VCaP (cell line): ENCODE measurements around the gene FAM3B.
"Not testable (repeated sequence)": the region's sequence is repeated elsewhere in the genome, so short reads cannot be mapped to it uniquely, and the experiment has no call there.

ENCODE experiments used
- H3K27ac ChIP-seq: fragments of 450-650 bp; 2 replicates; pipeline ENCODE4 v1.5.1; 2017
- TF ChIP-seq, protein P1 (sequence below): fragments of 450-650 bp; conservative IDR thresholded peaks from 2 replicates; pipeline ENCODE4 v1.5.1; 2017; ENCODE audit warnings: mild to moderate bottlenecking, moderate library complexity

FAM3B gene

GRCh38 chr21:41307219-41307618 lies 9.4 kb upstream of the FAM3B start:
- H3K27ac ChIP-seq: no peak overlapping the region
- TF ChIP-seq, protein P1, sequence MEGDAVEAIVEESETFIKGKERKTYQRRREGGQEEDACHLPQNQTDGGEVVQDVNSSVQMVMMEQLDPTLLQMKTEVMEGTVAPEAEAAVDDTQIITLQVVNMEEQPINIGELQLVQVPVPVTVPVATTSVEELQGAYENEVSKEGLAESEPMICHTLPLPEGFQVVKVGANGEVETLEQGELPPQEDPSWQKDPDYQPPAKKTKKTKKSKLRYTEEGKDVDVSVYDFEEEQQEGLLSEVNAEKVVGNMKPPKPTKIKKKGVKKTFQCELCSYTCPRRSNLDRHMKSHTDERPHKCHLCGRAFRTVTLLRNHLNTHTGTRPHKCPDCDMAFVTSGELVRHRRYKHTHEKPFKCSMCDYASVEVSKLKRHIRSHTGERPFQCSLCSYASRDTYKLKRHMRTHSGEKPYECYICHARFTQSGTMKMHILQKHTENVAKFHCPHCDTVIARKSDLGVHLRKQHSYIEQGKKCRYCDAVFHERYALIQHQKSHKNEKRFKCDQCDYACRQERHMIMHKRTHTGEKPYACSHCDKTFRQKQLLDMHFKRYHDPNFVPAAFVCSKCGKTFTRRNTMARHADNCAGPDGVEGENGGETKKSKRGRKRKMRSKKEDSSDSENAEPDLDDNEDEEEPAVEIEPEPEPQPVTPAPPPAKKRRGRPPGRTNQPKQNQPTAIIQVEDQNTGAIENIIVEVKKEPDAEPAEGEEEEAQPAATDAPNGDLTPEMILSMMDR: no peak

DNA sequence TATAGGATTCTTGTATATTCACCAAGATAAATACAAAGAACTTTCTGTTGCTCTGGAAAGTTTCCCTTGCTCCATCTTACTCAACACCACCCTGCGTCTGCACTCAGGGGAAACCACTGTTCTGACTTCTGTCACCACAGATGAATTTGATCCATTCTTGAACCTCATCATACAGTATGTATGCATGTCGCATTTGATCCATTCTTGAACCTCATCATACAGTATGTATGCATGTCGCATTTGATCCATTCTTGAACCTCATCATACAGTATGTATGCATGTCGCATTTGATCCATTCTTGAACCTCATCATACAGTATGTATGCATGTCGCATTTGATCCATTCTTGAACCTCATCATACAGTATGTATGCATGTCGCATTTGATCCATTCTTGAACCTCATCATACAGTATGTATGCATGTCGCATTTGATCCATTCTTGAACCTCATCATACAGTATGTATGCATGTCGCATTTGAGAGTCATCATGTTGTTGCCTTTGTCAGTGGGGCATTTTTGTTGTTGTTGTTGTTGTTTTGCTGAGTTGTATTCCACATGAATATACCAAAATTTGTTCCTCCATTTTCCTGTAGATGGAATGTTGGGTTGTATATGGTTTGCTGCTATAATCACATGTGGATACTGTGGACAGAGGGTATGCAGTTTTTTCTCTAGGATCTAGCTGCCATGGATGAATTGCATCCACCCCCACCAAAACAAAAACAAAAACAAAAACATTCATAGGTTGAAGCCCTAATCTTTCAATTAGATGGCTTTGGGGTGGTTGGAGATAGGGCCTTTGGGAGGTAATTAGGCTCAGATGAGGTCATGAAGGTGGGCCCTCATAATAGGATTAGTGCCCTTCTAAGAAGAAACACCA lies 3.1 kb upstream of the FAM3B start:
- H3K27ac ChIP-seq: not testable (repeated sequence)

GRCh38 chr21:41315726-41316125 lies 875 bp upstream of the FAM3B start:
- TF ChIP-seq, protein P1: no peak

GRCh38 chr21:41317063-41317392 lies 427 bp downstream of the FAM3B start:
- peak overlapping the region; percentile 81 for H3K27ac ChIP-seq
- TF ChIP-seq, protein P1: no peak

More at GRCh38 chr21:41315726-41316125, 875 bp upstream of the FAM3B start:
- H3K27ac ChIP-seq: peak overlapping the region; percentile 81; the same call in 1 of the 2 replicates

DNA sequence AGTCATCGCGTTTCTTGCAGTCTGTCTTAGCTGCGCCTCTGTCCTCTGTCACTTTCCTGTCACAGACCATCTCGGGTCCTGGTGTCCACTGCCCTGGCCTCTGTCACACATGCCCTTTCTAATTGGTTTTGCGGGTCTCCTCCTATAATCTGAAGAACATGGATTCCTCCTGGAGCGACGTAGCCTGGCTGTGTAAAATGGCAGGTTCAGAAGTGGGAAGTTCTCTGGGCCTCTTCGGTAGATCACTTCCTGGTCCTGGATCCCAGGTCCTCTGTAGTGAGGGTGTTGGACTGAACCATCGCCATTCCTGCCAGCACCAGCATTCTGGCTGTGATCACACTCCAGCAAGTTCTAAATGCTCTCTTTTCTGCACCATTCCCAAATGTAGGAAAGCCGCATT lies 857 bp downstream of the FAM3B start:
- TF ChIP-seq, protein P1: no peak

DNA sequence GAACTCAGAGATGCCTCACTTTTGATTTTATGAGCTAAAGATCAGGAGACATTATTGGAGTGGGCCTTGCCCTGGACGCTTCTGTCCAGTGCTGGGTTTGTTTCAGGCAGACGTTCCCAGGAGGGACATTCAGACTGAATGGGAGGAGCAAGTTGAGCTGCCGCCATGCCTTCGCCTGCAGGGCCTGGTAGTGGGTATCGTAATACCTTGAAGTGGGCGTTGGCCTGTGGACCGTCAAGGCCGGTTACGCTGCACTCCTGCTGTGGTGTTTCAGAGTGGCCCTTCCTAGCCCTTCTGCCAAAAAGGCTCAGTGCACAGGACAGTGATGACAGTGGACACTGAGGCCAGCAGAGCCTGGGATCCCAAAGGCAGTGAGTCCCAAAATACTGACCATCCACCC lies 1.6 kb downstream of the FAM3B start:
- TF ChIP-seq, protein P1: no peak
- H3K27ac ChIP-seq: no peak overlapping the region

More for the DNA sequence above, 857 bp downstream of the FAM3B start:
- peak overlapping the region; percentile 81 for H3K27ac ChIP-seq

DNA sequence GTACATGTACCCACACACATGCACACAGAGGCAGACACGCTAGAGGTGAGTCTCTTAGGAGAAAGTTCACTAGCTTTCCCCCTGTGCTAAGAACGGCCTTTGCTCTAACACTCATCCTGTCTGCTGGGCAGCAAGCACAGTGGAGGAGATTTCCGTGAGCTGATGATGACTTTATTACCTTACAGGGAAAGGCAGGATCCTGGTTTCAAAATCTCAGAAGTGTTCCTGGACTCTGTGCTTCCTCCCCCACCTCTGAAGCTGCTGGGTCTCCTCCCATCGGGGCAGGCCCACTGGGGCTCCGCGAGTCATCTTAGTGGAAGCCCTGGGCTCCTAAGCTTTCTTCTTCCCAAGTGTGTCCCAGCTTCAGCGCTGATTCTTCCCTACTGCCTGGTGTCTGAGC lies 2.7 kb downstream of the FAM3B start:
- TF ChIP-seq, protein P1: no peak
- peak overlapping the region; percentile 98 for H3K27ac ChIP-seq
